ENCODE results near the gene HDGF. TPM values are rescaled to one million over a fixed set of nuclear protein-coding genes. Genes with fewer than 3 reads are reported as not detected.

The HDGF gene
- total and polyA plus RNA-seq, 2 experiments from 2014 or later, result 176 to 480 TPM

GRCh38 chr1:156756355-156756754, 4.9 kb upstream of the HDGF start:
- no peak for DNase-seq (ENCODE audit: low read depth in 1 of 2, low spot score in 1 of 2)
- Histone ChIP-seq H3K27ac (no peak overlapping the region), H3K4me1 (ENCODE audit: low read depth) (peaks cover 6% of the 10 kb centered on the region), H3K27me3 (no peaks in the 10 kb centered on the region), H3K9me3 (ENCODE audit: low read depth) (no peaks in the 10 kb centered on the region), H3K4me3 (no peak overlapping the region), H3K36me3 (no peaks in the 10 kb centered on the region)
- TF ChIP-seq CTCF (IDR thresholded peaks at IDR 0.05; ENCODE audit: low read depth, low read length), result no peak

- H3K36me3 ChIP-seq, result no peaks in the 10 kb centered on the region
- no peak for DNase-seq (ENCODE audit: low read depth in 1 of 2, low spot score in 1 of 2)
- H3K27me3 ChIP-seq, result no peaks in the 10 kb centered on the region
- H3K4me3 ChIP-seq, result no peak overlapping the region
- no peak for TF ChIP-seq CTCF (IDR thresholded peaks at IDR 0.05; ENCODE audit: low read depth, low read length)
- peaks cover 6% of the 10 kb centered on the region for H3K4me1 ChIP-seq (ENCODE audit: low read depth)
- no peaks in the 10 kb centered on the region for H3K9me3 ChIP-seq (ENCODE audit: low read depth)
- peak overlapping the region; percentile 48 for H3K27ac ChIP-seq
Measured at GRCh38 chr1:156755527-156755950, 4.1 kb upstream of the HDGF start.

- Histone ChIP-seq H3K9me3 (ENCODE audit: low read depth) (no peaks in the 10 kb centered on the region), H3K36me3 (no peaks in the 10 kb centered on the region), H3K27ac (no peak overlapping the region), H3K4me3 (no peak overlapping the region), H3K4me1 (ENCODE audit: low read depth) (peaks cover 16% of the 10 kb centered on the region), H3K27me3 (no peaks in the 10 kb centered on the region)
- TF ChIP-seq CTCF (IDR thresholded peaks at IDR 0.05; ENCODE audit: low read depth, low read length), result no peak
- no peak for DNase-seq (ENCODE audit: low read depth in 1 of 2, low spot score in 1 of 2)
Measured at GRCh38 chr1:156754219-156754618, 2.7 kb upstream of the HDGF start.

GRCh38 chr1:156752843-156753482, 1.5 kb upstream of the HDGF start:
- DNase-seq (ENCODE audit: low read depth in 1 of 2, low spot score in 1 of 2), result no peak
- Histone ChIP-seq H3K4me1 (ENCODE audit: low read depth) (peaks cover 28% of the 10 kb centered on the region), H3K36me3 (no peaks in the 10 kb centered on the region), H3K9me3 (ENCODE audit: low read depth) (no peaks in the 10 kb centered on the region), H3K27me3 (no peaks in the 10 kb centered on the region), H3K4me3 (peak overlapping the region; percentile 72), H3K27ac (no peak overlapping the region)
- TF ChIP-seq CTCF (IDR thresholded peaks at IDR 0.05; ENCODE audit: low read depth, low read length), result no peak

- DNase-seq (ENCODE audit: low read depth in 1 of 2, low spot score in 1 of 2), result peak; percentile 97 to 98
- peak; percentile 9 for TF ChIP-seq CTCF (IDR thresholded peaks at IDR 0.05; ENCODE audit: low read depth, low read length)
- Histone ChIP-seq H3K9me3 (ENCODE audit: low read depth) (no peaks in the 10 kb centered on the region), H3K27me3 (no peaks in the 10 kb centered on the region), H3K4me1 (ENCODE audit: low read depth) (peaks cover 34% of the 10 kb centered on the region), H3K27ac (peak overlapping the region; percentile 100), H3K4me3 (peak overlapping the region; percentile 72), H3K36me3 (no peaks in the 10 kb centered on the region)
Measured at GRCh38 chr1:156751757-156752481, 444 bp upstream of the HDGF start.
